Measurements from ENCODE around the gene CYS1. TPM values are rescaled to one million over a fixed set of nuclear protein-coding genes. Genes with fewer than 3 reads are reported as not detected.
"Not testable (repeated sequence)": the region's sequence is repeated elsewhere in the genome, so short reads cannot be mapped to it uniquely, and the experiment has no call there.

Gene CYS1
- total RNA-seq, 1 donor from 2014 or later, result 3.6 TPM

DNA sequence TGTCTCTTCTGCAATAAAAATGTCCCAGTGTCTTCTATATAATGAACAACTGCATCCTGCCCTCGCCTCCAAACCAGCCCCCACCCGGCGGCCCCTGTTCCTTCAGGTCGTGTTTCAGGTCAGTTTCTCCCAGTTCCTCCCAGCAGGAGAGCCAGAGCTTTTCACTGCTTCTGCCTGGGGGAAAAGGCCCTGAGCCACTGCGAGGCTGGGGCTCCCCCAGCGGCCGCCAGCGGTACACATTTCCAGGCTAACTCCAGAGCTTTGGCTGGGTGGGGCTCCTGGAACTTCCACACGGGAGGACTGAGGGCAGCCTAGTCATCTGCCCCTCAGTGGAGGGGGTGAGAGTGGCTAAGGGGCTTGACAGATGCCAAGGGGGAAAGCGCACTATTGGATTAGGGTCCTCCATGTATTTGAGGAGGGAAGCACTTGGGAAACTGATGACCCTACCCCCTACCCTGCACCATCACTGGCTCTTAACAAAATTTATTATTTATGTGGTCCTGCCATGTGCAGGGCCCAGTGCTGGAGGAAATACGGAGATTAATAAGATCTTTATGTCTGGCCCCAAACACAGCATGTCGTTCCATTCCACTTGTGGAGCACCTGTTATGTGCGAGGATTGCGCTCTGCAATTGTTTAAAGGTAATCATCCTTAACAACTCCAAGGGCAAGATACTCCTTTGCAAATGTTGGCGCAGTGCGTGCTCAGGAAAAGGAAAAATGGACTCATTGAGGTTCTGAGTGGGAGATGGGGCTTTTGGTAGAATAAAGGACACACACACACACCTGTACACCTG, 17.3 kb upstream of the CYS1 start:
- DNase-seq (peak; percentile 81), ATAC-seq (ENCODE audit: poor library complexity) (peak; percentile 97)
- intact Hi-C loops (cut with DNase I), result loop anchor here (5.0 kb wide), 1 partner anchor 285 kb away; no protein-coding TSS in a partner anchor

DNA sequence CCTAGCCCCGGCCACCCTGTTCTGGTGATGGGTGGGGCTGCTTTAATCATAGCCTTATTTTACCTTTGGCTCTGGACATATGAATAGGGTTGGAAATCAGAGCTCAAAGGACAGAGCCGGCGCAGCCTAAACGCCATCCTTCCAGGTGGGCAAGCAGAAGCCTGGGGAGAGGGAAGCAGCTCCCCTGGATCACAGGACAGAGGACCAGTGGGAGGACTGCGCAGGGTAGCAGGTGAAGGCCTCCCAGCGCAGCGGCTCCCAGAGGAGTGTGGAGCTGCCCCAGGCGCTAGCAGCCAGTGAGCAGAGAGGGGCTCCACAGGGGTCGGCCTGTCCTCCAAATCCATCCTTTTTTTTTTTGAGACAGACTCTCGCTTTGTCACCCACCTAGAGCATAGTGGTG, 16.4 kb upstream of the CYS1 start:
- DNase-seq (no peak), ATAC-seq (ENCODE audit: poor library complexity) (no peak)
- intact Hi-C loops (cut with DNase I), result loop anchor here (5.0 kb wide), 1 partner anchor 284 kb away; no protein-coding TSS in a partner anchor

DNA sequence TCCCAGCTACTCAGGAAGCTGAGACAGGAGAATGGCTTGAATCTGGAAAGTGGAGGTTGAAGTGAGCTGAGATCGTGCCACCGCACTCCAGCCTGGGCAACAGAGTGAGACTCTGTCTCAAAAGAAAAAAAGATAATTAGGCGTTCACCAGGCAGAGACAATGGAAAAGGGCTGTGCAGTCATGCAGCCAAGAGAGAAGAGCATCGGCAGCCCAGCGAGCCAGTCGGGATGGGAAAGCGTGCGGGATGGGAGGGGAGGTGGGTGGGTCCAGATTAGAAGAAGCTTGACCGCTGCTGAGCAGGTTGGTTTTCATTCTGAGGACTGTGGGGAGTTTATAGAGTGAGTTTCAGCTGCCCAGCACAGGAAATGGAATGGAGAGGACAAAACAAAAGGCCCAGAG, 15.0 kb upstream of the CYS1 start:
- ATAC-seq (ENCODE audit: poor library complexity) (no peak), DNase-seq (no peak)
- intact Hi-C loops (cut with DNase I), result loop anchor here (5.0 kb wide), 1 partner anchor 283 kb away; no protein-coding TSS in a partner anchor

DNA sequence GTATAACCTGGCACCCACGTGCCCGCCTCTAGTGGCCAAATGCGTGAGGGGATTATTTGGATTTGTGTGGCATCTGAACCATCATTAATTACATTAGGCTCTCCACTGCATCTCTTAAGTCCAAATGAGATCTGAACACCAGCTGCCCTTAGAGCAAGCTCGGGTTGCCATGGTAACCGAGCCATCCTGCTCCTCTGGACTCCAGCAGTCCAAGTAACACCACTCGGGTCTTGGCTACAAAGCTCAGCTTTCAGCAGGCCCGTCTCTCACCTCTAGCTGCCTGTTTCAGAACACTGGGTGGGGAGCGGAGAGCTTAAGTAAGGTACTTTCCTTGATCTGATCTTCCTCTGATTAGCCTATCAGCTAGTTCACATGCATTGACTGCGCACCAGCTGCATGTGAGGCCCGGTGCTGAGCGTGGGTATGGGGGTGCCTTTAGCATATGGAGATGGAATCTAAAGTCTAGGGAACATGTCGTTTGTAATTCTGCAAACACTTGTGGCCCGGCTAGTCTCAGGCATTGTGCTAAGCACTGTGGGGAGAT, 14.1 kb upstream of the CYS1 start:
- ATAC-seq (ENCODE audit: poor library complexity), result no peak
- intact Hi-C loops (cut with DNase I), result no loop called here

DNA sequence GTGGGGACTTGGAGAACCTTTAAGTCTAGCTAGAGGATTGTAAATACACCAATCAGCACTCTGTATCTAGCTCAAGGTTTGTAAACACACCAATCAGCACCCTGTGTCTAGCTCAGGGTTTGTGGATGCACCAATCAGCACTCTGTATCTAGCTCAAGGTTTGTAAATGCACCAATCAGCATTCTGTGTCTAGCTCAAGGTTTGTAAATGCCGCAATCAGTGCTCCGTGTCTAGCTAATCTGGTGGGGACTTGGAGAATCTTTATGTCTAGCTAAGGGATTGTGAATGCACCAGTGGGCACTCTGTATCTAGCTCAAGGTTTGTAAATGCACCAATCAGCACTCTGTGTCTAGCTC, 11.7 kb upstream of the CYS1 start:
- DNase-seq; intact Hi-C loops (cut with DNase I); ATAC-seq (ENCODE audit: poor library complexity): not testable (repeated sequence)

More for the DNA sequence above, 14.1 kb upstream of the CYS1 start:
- no peak for DNase-seq

DNA sequence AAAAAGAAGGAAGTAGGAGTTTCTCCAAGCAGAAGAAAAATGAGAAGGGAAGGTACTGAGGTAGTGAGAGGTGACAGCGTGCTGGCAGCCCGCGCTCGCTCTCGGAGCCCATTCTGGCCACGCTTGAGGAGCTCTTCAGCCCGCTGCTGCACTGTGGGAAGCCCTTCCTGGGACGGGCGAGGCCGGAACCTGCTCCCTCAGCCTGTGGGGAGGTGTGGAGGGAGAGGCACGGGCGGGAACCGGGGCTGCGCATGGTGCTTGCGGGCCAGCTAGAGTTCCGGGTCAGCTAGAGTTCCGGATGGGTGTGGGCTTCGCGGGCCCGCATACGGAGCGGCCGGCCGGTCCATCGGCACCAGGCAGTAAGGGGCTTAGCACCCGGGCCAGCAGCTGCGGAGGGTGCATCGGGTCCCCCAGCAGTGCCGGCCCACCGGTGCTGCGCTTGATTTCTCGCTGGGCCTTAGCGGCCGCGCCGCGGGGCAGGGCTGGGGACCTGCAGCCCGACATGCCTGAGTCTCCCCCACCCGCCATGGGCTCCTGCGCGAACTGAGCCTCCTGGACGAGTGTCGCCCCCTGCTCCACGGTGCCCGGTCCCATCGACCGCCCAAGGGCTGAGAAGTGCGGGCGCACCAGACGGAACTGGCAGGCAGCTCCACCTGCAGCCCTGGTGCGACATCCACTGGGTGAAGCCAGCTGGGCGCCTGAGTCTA, 11.1 kb upstream of the CYS1 start:
- DNase-seq (peak; percentile 53), ATAC-seq (ENCODE audit: poor library complexity) (peak; percentile 52)
- intact Hi-C loops (cut with DNase I), result no loop called here

DNA sequence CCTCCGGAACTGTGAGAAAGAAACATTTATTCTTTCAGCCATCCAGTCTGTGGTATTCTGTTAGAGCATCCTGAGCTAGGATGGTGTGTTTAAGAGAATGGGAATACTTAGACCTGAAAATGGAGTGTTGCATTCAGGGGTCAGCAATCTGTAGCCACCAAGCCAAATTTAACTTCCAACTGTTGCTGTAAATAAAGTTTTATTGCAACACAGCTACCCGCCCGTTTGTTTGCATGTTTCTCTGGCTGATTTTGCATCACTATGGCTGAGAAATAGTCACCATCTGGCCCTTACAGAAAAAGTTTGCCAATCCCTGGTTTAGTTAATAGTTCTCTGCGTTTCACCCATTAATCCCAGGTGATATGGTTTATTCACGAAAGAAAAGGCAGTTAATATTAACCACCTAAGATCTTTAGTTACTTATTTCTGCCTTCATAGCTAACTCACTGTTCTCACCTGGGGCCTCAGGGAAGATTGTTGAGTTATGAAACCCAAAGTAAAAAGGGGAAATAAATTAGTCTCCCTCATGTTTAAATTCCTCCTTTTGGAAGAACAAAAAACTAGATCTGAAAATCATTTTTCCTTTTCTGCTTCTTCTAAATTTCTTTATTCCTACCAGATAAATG, 9.5 kb upstream of the CYS1 start:
- ATAC-seq (ENCODE audit: poor library complexity) (no peak), DNase-seq (no peak)
- intact Hi-C loops (cut with DNase I), result no loop called here

DNA sequence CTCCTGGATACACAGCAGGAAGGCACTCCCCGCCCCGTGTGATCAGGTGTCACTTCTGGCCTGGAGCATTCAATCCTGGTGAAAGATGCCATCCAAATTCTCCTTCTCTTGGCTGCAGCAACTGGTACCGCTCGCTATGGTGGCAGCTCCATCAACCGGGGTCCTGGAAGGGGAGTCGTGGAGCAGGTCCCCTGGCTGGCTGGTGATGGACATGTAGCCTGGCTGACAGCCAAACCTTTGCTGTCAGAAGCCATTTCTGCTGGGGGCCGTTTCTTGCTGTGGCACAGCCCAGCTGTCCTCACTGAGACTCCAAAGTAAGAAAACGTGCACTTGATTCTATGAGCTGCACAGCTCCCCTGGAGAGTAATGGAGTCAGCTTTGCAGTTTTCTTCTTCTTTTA, 7.1 kb upstream of the CYS1 start:
- DNase-seq, result no peak
- intact Hi-C loops (cut with DNase I), result no loop called here
- ATAC-seq (ENCODE audit: poor library complexity), result no peak

DNA sequence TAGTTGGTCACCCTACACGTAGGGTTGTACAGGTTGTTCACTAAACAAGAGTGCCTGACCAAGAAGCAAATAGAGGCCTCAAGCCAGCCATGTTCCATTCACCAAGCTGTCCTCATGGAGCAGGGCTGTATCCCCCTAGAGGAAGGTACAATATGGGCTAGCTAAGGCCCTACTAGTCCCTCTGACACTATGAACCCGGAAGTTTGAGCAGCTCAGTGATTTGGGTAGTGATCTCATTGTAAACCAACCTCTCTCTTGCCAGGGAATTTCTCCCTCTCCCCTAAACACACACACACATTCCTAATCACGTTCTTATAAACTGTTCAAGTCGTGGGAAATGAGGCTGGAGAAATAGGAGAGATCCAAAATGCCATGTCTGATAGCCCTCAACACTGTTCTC, 6.7 kb upstream of the CYS1 start:
- intact Hi-C loops (cut with DNase I), result no loop called here
- ATAC-seq (ENCODE audit: poor library complexity), result no peak
- no peak for DNase-seq

DNA sequence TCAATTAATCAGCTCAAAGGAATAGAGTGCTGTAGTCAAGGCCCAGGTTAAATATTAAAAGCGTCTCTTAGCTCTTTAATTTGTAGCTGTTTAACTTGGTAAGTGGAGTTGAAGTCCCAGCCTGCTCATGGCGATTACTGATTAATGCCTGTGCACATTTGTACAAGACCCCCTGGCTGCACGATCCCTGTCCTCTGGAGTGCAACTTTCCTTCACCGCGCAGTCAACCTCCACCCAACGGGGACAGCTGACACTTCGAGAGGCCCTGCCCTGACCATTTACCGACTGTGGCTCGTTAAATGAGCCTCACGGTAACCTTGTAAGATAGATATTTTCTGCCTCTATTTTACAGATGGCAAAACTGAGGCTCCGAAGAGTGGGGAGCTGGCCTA, 5.5 kb upstream of the CYS1 start:
- DNase-seq, result no peak
- intact Hi-C loops (cut with DNase I), result no loop called here
- ATAC-seq (ENCODE audit: poor library complexity), result no peak

DNA sequence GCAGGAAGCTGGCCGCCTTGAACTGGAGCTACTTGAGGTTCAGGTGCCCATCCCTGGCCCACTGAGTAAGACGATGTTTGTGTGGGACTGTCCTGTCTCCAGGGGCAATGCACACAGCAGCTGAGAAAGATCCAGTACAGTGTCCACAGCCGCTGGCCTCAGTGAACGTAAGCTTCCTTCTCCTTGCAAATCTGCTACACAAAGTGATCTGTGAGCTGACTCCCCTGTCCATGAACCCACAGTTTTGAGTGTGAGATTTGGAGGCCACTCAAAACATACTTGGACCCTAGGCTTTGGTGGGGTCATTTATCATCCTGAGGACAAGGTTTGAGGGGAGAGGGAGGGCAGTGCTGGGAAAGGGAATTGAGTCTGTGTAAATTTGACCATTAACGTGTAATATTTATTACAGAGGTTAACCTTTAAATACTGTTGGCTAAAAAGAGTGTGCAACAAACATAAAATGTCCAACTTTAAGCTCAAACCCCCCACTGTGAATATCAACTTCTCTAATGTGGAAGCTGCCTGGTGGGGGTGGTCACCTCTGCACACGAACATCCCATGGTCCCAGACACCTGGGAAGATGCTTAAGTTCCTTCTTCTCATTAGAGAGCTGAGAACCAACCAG, 4.9 kb upstream of the CYS1 start:
- DNase-seq (no peak), ATAC-seq (ENCODE audit: poor library complexity) (no peak)
- intact Hi-C loops (cut with DNase I), result no loop called here

DNA sequence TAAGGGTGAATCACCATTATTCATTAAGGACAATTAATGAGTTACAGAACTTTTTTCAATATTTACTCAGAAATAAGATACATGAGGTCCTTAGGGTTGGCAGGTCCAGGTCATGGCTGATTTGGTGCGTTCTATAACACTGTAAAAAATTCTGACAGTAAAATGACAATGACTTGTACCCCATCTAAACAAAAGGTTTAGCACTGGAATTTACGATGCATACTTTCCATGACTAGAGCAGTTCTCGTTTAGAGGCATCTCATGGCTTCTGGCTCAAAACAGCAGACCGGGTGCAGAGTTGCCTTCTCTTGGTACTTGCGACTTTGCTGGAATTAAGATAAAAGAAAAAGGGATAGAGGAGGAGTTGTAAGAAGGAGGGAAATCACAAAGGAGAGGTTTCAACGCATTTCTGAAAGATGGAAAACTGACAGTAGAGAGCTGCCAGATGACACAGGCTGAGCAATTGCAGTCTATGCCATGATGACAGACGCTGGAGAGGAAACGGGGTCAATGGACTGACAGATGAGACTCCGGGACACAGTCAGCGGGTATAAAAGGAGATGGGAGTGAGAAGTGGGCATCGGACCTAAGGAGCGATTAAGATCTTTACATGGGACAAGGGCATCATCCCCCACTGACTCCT, 4.1 kb upstream of the CYS1 start:
- intact Hi-C loops (cut with DNase I), result no loop called here

DNA sequence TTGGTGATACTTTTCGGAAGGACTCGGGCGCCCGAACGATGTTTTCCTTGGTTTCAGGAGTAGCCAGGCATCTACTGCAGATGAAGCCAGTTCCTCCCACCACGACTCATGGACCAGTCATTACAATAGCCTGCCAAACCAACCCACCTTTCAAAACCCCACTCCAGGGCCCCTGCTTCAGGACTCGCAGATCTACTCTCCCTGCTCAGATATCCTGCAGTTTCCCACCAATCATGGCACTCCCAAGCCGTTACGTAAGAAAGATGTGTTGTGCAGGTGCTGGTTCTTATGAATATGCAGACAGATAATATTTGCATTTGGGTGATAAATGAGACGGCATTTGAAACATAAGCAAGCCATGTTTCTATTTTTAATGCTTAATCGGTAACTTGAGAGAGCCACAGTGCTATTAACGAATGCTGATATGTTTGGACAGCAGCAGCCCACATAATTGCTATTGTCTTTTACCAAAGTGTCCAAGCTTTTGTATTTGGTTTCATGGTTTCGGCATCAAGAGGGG, 3.5 kb upstream of the CYS1 start:
- intact Hi-C loops (cut with DNase I), result no loop called here
- ATAC-seq (ENCODE audit: poor library complexity) (no peak), DNase-seq (no peak)

More for the DNA sequence above, 4.1 kb upstream of the CYS1 start:
- DNase-seq (no peak), ATAC-seq (ENCODE audit: poor library complexity) (no peak)

DNA sequence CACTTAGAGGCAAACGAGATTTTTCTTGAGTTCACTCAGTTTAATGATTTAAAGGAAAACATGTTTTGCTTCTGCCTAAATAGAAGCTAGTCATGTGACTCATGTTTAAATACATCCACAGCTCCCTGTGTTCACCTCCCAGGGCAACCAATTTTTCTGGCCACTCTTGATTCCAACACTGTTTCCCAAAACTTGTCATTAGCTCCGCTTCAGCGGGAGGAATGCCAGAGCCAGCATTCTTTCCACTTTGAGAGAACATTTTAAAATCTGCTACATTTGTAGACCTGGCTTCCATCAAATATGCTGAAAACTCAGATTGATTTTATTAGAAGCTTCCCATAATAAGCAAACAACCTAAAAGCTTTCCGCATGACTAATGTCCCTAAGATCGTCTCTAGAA, 2.8 kb upstream of the CYS1 start:
- ATAC-seq (ENCODE audit: poor library complexity), result no peak
- no peak for DNase-seq
- intact Hi-C loops (cut with DNase I), result no loop called here

DNA sequence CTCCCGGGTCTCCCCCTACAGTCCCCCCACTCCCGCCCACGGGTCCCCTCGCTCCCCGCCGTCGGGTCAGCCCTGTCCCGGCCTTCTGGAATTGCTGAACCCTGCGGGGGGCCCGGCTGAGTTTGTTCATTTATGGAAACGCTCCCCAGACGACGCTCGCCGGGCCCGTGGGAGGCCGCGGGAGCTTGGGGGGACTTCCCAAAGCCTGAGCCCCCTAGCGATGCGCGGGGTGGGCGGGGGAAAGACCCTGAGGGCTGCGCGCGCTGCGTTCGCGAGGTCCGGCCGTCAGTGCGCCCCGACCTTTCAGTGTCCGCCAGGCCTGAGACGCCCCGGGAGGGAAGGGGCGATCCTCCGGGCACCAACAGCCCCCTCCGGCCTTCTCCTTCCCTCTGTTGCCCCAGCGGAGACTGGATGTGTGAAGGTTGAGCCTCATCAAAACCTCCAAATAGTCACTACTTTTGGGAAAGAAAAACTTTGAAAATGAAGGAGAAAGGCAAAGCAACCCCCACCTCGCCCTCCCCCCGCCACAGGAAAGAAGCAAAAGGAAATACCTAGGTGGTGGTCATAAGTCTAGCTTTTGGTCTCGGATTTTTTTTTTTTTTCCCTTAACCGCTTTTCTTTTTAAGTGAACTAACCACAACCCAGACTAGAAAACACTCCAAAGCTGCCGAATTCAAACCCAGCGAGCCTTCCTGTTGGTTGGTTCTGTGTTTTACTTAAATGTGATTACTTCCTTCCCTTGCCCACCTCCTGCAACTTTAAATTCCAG, 509 bp upstream of the CYS1 start:
- intact Hi-C loops (cut with DNase I), result no loop called here
- DNase-seq (no peak), ATAC-seq (ENCODE audit: poor library complexity) (peak; percentile 23)

DNA sequence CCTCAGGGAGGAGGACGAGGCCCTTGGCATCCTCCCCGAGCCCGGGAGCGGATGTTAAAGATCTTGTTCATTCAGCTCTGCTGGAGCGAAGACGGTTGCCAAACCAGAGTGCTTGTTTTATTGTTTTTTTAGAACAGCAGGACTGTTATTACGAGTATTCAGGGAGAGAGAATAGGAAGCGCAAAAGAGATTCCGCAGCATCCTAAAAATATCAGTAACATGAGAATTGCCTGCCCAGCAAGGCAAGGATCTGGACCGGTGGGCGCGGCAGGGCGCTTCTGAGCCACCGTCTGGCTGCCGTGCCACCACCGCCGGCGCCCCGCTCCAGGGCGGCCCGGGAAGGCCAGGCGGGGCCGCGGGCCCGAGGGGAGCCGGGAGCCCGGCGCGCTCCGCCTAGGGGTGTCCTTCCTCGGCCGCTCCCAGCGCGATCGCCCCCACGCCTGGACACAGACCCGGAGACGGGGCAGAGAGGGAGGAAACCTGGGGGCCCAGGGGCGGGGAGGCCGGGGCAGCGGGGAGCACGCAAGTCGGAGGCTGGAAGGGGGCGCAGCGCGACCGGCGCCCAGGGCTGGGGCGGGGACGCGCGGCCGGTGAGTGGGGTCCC, 843 bp downstream of the CYS1 start:
- intact Hi-C loops (cut with DNase I), result no loop called here
- DNase-seq (peak; percentile 74), ATAC-seq (ENCODE audit: poor library complexity) (peak; percentile 82)

DNA sequence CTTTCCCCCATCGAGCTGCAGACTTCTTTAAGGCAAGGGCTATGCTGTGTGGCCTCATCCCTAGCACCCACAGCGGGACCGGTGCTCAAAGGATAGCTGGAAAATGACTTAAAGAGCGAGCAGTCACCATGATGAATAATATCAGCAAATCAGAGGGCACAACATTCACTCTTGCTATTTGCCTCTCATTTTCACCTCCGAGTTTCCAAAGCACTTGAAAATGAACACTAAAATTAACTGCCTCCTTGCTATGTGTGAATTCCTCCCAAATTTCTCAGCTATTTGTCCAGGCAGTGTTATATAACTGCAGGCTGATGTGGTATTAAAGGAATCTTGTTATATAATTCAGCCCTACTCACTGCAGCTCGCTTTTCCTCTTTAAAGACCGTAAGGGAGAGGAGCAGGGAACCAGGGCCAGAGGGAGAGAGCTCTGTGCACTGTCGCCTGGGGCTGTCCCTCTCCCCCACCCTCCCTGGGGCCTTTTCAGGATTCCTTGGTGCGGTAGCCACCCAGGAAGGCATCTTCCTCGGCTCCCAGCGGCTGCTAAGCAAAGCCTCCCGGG, 1.4 kb downstream of the CYS1 start:
- ATAC-seq (ENCODE audit: poor library complexity), result peak; percentile 62
- intact Hi-C loops (cut with DNase I), result no loop called here
- no peak for DNase-seq
